K562 (cell line): ENCODE data around the gene HSPB6. TPM values are rescaled to one million over a fixed set of nuclear protein-coding genes. Genes with fewer than 3 reads are reported as not detected.

Source experiments
- C11orf30 ChIP-seq: fragments of 450-650 bp; IDR thresholded peaks from 2 replicates; pipeline ENCODE4 v1.6.1; 2016; ENCODE audit warnings: low read depth, mild to moderate bottlenecking
- CC2D1A ChIP-seq: fragments of 450-650 bp; IDR thresholded peaks from 2 replicates; pipeline ENCODE4 v1.6.1; 2017; ENCODE audit warnings: mild to moderate bottlenecking
- CHD2 ChIP-seq: IDR thresholded peaks from 2 replicates; pipeline ENCODE4 v1.6.1; 2011; ENCODE audit warnings: low read depth, low read length
- CREB1 ChIP-seq, 2 experiments: sonication (generic) in 1 of 2; formaldehyde crosslinking in 1 of 2; IDR thresholded peaks; 2 replicates each; pipeline versions ENCODE4 v1.6.1 to v1.8.0; 2012 to 2022; ENCODE audit warnings: inconsistent platforms in 1 of 2, mild to moderate bottlenecking in 1 of 2, missing genetic modification reagents in 1 of 2, moderate library complexity in 1 of 2
- ELK3 ChIP-seq: fragments of 450-650 bp; formaldehyde crosslinking; IDR thresholded peaks from 2 replicates; pipeline ENCODE4 v1.4.0; 2020; ENCODE audit warnings: mild to moderate bottlenecking
- FOXA1 ChIP-seq: fragments of 450-650 bp; IDR thresholded peaks from 2 replicates; pipeline ENCODE4 v1.6.1; 2016; ENCODE audit warnings: mild to moderate bottlenecking, borderline replicate concordance
- KAT7 ChIP-seq: sonication (generic); formaldehyde crosslinking; IDR thresholded peaks from 2 replicates; pipeline ENCODE4 v1.8.0; 2022; ENCODE audit warnings: missing genetic modification reagents, mild to moderate bottlenecking, borderline replicate concordance
- LEF1 ChIP-seq: fragments of 450-650 bp; IDR thresholded peaks from 2 replicates; pipeline ENCODE4 v1.6.1; 2016; ENCODE audit warnings: mild to moderate bottlenecking
- MAFK ChIP-seq: IDR thresholded peaks from 2 replicates; pipeline ENCODE4 v1.6.1; 2011; ENCODE audit warnings: low read length, improper control_type of control experiment
- NR2C2 ChIP-seq, 2 experiments: fragments of 200-800 bp in 1 of 2; sonication (Bioruptor generic) in 1 of 2; sonication (generic) in 1 of 2; formaldehyde crosslinking in 1 of 2; IDR thresholded peaks; 2 replicates each; pipeline versions ENCODE4 v1.6.1 to v1.8.0; 2016 to 2022; ENCODE audit warnings: mild to moderate bottlenecking in 1 of 2, missing compliant biosample characterization in 1 of 2, missing genetic modification characterization in 1 of 2, missing genetic modification reagents in 1 of 2
- POLR3A ChIP-seq: IDR thresholded peaks from 2 replicates; pipeline ENCODE4 v1.6.1; 2011; ENCODE audit warnings: borderline replicate concordance, mild to moderate bottlenecking, moderate library complexity; ENCODE audit not compliant: insufficient read length, insufficient read depth; ENCODE audit errors: extremely low read depth
- PREB ChIP-seq: sonication (generic); formaldehyde crosslinking; IDR thresholded peaks from 2 replicates; pipeline ENCODE4 v1.8.1; 2023; ENCODE audit warnings: mild to moderate bottlenecking, missing genetic modification reagents
- RBFOX2 ChIP-seq: fragments of 200-400 bp; formaldehyde crosslinking; IDR thresholded peaks from 2 replicates; pipeline ENCODE4 v1.6.1; 2017; ENCODE audit warnings: low read depth, mild to moderate bottlenecking, low read length, moderate library complexity
- SNRNP70 ChIP-seq: fragments of 200-400 bp; formaldehyde crosslinking; optimal IDR thresholded peaks from 2 replicates; pipeline ENCODE3; 2017; ENCODE audit warnings: low read depth, low read length
- SRSF1 ChIP-seq: fragments of 200-400 bp; formaldehyde crosslinking; IDR thresholded peaks from 2 replicates; pipeline ENCODE4 v1.6.1; 2017; ENCODE audit warnings: mild to moderate bottlenecking, low read depth, low read length, moderate library complexity
- USF2 ChIP-seq: sonication (generic); formaldehyde crosslinking; IDR thresholded peaks from 2 replicates; pipeline ENCODE4 v1.5.0; 2020; ENCODE audit warnings: missing genetic modification reagents
- ZBTB11 ChIP-seq, 3 experiments: fragments of 200-800 bp in 1 of 3; fragments of 250-450 bp in 1 of 3; fragments of 450-650 bp in 1 of 3; sonication (Bioruptor Pico) in 1 of 3; sonication (Bioruptor generic) in 1 of 3; formaldehyde crosslinking in 1 of 3; IDR thresholded peaks; 2 replicates each; pipeline versions ENCODE4 v1.6.1 to v1.8.0; 2016 to 2022; ENCODE audit warnings: mild to moderate bottlenecking in 2 of 3, missing genetic modification characterization in 2 of 3, missing compliant biosample characterization in 1 of 3, moderate library complexity in 1 of 3
- ZNF224 ChIP-seq: sonication (generic); formaldehyde crosslinking; IDR thresholded peaks from 2 replicates; pipeline ENCODE4 v1.8.0; 2022; ENCODE audit warnings: mild to moderate bottlenecking, missing genetic modification reagents
- ZNF57 ChIP-seq: fragments of 450-650 bp; formaldehyde crosslinking; IDR thresholded peaks from 2 replicates; pipeline ENCODE4 v1.4.0; 2020; ENCODE audit warnings: mild to moderate bottlenecking, moderate library complexity
- ZZZ3 ChIP-seq: fragments of 450-650 bp; IDR thresholded peaks from 2 replicates; pipeline ENCODE4 v1.6.1; 2016; ENCODE audit warnings: antibody characterized with exemption, mild to moderate bottlenecking, moderate library complexity
- polyA plus RNA-seq, 8 experiments: library from polyadenylated mRNA; depleted of rRNA in 4 of 8; stranded (reverse) in 5 of 8; unstranded in 3 of 8; fragments of >200 nt; fragmentation: Nextera tagmentation in 2 of 8; fragmentation: Illumina TruSeq in 1 of 8; extraction: Ambion mirVana in 2 of 8; extraction: Trizol in 1 of 8; gene quantifications; 2 replicates each; pipeline versions ENCODE4 v1.2.1 to v1.2.3, GENCODE V29; 2011 to 2014; ENCODE audit warnings: inconsistent platforms in 1 of 8, missing spikeins in 1 of 8
- total RNA-seq, 7 experiments: library from RNA; depleted of rRNA in 6 of 7; stranded (reverse); fragments of >200 nt in 6 of 7; fragmentation: Illumina TruSeq in 2 of 7; extraction: Trizol in 2 of 7; gene quantifications; 2 replicates each; pipeline versions ENCODE4 v1.2.1 to v1.2.3, GENCODE V29; 2011 to 2021; ENCODE audit warnings: low replicate concordance in 1 of 7

Gene HSPB6
- total and polyA plus RNA-seq, 9 of the 15 experiments (the other 6 are each of a cell fraction or from before 2014, with no cell fraction given): 0.55 TPM; not detected in 8

- TF ChIP-seq FOXA1 (no peak), CREB1 (IDR thresholded peaks at IDR 0.05) (0 out of 2 replicates have a peak, but pooled peaks have one; percentile 3), CREB1 (CRISPR knock-in tag; IDR thresholded peaks at IDR 0.05) (peak; percentile 59), CC2D1A (no peak), SRSF1 (no peak), C11orf30 (no peak), KAT7 (CRISPR knock-in tag) (no peak), CHD2 (peak; percentile 91), PREB (CRISPR knock-in tag) (no peak), ZBTB11 (CRISPR knock-in tag; IDR thresholded peaks at IDR 0.05) (peak in 2 of 3 experiments; percentile 64 to 83; a peak in 5 of 6 replicates), ELK3 (CRISPR knock-in tag) (no peak), ZZZ3 (no peak), SNRNP70 (no peak), ZNF57 (CRISPR knock-in tag) (no peak), NR2C2 (CRISPR knock-in tag; IDR thresholded peaks at IDR 0.05) (peak; percentile 66; the same call in 1 of the 2 replicates), NR2C2 (tag; IDR thresholded peaks at IDR 0.05) (peak; percentile 97), USF2 (no peak), LEF1 (peak; percentile 54), ZNF224 (CRISPR knock-in tag) (no peak), POLR3A (no peak), MAFK (no peak), RBFOX2 (peak; percentile 80)
These were observed 1.1 kb upstream of the HSPB6 start, which contains the start of gene PROSER3 (continued) for GRCh38 chr19:35757749-35758608.
